Jurkat, Clone E6-1 (cell line): ENCODE data around the gene HIGD2B.
"Not testable (repeated sequence)": the region's sequence is repeated elsewhere in the genome, so short reads cannot be mapped to it uniquely, and the experiment has no call there.

Source experiments
- DNase-seq: peaks from one replicate; pipeline ENCODE4 v3.0.0-alpha.2; 2011; ENCODE audit warnings: low read depth, low spot score
- H3K4me3 ChIP-seq: 2 replicates; pipeline ENCODE4 v1.5.1; 2011; ENCODE audit warnings: mild to moderate bottlenecking, low read length, control low read depth, moderate library complexity

The HIGD2B gene

DNA sequence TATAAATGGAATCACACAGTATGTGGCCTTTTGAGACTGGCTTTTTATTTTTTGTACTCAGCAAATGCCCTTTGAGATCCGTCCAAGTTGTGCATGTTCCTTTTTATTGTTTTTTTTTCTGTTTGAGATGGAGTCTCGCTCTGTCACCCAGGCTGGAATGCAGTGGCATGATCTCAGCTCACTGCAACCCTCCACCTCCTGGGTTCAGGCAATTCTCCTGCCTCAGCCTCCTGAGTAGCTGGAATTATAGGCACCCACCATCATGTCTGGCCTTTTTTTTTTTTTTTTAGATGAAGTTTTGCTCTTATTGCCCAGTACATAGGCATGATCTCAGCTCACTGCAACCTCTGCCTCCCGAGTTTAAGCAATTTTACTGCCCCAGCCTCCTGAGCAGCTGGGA lies 59.8 kb downstream of the HIGD2B start:
- H3K4me3 ChIP-seq, DNase-seq: not testable (repeated sequence)
